ENCODE data around the gene NIPAL1.

DNA sequence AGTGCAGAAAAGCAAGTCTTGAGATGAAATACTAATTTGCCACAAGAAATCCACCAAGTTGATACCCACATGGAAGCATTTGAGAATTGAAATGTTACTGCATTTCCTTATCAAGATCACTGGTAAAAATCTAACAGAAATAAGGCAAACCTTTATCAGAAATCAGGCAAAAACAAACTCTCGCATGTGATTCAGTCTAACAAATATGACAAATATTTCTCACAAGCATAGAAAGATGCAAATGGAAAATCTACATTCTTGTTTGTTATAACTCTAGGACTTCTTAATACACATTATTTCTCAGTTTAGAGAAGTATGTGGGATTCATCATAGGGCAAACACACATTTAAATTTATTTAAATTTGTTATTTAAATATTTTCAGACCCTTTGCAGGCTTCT lies 64.6 kb downstream of the NIPAL1 start:
- TF ChIP-seq, protein P1, sequence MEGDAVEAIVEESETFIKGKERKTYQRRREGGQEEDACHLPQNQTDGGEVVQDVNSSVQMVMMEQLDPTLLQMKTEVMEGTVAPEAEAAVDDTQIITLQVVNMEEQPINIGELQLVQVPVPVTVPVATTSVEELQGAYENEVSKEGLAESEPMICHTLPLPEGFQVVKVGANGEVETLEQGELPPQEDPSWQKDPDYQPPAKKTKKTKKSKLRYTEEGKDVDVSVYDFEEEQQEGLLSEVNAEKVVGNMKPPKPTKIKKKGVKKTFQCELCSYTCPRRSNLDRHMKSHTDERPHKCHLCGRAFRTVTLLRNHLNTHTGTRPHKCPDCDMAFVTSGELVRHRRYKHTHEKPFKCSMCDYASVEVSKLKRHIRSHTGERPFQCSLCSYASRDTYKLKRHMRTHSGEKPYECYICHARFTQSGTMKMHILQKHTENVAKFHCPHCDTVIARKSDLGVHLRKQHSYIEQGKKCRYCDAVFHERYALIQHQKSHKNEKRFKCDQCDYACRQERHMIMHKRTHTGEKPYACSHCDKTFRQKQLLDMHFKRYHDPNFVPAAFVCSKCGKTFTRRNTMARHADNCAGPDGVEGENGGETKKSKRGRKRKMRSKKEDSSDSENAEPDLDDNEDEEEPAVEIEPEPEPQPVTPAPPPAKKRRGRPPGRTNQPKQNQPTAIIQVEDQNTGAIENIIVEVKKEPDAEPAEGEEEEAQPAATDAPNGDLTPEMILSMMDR (IDR thresholded peaks at IDR 0.05; ENCODE audit: insufficient read depth, low read length), result no peak
- TF ChIP-seq, protein P2, sequence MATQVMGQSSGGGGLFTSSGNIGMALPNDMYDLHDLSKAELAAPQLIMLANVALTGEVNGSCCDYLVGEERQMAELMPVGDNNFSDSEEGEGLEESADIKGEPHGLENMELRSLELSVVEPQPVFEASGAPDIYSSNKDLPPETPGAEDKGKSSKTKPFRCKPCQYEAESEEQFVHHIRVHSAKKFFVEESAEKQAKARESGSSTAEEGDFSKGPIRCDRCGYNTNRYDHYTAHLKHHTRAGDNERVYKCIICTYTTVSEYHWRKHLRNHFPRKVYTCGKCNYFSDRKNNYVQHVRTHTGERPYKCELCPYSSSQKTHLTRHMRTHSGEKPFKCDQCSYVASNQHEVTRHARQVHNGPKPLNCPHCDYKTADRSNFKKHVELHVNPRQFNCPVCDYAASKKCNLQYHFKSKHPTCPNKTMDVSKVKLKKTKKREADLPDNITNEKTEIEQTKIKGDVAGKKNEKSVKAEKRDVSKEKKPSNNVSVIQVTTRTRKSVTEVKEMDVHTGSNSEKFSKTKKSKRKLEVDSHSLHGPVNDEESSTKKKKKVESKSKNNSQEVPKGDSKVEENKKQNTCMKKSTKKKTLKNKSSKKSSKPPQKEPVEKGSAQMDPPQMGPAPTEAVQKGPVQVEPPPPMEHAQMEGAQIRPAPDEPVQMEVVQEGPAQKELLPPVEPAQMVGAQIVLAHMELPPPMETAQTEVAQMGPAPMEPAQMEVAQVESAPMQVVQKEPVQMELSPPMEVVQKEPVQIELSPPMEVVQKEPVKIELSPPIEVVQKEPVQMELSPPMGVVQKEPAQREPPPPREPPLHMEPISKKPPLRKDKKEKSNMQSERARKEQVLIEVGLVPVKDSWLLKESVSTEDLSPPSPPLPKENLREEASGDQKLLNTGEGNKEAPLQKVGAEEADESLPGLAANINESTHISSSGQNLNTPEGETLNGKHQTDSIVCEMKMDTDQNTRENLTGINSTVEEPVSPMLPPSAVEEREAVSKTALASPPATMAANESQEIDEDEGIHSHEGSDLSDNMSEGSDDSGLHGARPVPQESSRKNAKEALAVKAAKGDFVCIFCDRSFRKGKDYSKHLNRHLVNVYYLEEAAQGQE (IDR thresholded peaks at IDR 0.05; ENCODE audit: insufficient replicate concordance, low read depth), result no peak
- TF ChIP-seq GABPA (IDR thresholded peaks at IDR 0.05; ENCODE audit: low read depth) (no peak), POLR2AphosphoS5 (IDR thresholded peaks at IDR 0.05; ENCODE audit: low read depth) (no peak)
